ENCODE measurements around the gene DMGDH.
"Not testable (repeated sequence)": the region's sequence is repeated elsewhere in the genome, so short reads cannot be mapped to it uniquely, and the experiment has no call there.

The DMGDH gene

DNA sequence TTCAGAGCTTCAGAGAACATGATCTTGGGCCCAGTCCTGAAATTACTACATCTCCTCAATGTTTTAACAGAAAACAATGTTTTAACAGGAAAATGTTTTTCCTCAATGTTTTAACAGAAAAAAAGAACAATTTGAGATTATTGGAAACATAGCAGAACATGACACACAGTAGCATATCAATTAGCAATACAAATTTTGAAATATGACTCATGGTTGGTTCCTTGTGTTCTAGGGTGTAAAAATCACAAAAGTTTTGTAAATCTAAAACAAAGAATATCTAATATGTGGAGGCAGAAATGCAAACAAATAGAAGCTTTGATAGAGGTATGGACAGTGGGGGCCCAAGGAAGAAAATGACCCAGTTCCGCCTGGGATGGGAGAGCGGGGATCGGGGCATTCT is 61.6 kb downstream of the DMGDH start:
- no peak for DNase-seq

DNA sequence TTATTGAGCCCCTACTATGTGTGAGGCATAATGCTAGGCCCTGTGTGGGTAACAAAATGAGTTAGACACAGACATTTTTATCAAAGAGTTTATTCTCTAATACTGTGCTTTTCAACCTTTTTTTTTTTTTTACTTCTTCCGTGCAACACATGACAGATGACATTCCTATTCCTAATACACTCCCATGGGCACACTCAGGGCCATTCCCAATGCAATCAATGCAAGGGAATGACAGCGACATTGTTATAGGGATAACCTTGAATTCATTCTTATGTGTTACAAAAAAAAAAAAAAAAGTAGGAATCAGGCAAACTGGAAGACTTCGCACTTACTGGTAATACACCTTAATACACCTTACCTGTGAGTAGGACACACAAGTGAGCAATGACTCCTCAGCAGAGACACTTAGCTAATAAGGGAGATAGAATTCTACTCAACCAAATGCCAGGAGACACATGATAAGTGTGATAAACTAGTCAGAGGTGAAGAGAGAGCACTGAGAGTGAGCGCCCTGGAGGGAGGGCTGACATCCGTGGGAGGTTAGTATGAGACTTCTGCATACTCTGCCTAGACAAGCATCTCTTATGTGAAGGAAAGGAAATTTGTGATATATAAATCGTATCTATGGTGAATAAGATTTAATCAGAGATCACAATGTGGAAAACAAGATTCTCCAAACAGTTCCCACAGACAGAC is 63.4 kb downstream of the DMGDH start:
- no peak for DNase-seq

DNA sequence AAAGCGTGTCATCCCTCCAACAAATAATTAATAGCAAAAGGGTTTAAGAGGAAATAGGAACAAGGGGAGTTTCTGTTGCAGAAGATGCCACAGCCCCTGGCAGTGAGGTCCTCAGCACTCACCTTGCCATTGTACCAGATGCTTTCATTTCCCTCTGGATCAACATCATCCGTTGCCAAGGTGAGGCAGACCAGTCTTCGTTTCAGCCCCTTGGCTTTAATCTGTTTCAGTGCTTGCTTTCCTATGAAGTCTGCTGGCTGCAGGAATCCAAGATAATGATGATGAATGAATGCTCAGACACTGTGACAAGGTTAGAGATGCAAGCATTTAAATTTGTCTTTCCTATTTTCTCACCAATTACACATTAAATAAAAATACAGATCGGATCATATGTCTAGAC is 64.3 kb downstream of the DMGDH start:
- DNase-seq: no peak

DNA sequence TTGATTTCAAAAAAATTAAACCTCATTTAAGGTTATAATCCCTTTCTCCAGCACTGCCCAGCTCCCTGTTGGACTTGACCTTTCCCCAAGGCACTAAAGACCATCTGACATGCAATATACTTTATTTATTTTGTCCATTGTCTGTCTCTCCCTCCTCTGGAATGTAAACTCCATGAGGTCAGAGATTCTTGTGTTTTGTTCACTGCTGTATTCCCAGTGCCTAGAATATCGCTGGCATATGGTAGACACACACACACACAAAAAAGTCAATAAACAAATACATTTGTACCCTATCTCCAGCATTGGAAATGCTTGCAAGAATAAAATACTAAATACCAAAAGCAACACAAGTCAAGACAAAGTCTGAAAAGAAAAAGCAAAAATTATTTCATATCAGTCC is 67.1 kb downstream of the DMGDH start:
- DNase-seq: no peak

DNA sequence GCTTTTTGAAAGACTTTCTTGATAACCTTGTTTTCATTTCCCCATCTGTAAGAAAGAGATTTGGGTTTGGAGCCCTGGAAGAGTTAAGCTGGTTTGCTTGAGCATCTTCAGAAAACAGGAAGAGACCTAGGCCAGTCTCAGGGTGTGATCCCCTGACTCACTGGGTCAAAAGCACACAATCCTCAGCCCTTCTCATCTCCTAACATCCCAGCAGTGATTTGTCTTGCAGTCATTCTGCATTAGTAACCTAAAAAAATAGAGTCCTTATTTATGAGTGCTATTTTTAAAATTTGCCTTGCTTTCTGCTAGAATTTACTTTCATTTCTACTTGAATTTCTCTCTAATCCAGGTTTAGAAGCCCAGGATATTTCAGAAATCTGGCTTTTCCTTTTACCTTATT is 68.0 kb downstream of the DMGDH start:
- DNase-seq: no peak

DNA sequence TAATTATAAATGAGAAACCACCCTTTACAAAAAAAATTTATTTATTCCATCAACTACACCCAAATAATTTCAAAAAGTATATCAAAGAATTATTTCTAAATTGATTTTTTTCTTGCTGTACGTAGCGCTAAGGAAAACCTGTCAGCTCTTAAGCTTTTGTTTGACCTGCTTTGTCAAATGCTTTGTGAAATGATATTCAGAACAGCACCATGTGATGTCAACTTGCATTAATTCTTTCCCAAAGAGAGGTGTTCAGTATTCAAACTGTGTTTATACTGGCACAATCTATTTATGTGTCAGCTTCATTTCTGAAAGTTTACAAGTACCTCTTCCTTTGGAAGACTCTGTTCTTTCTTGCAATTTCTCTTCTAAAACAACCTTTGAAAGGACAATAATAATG is 72.4 kb downstream of the DMGDH start:
- no peak for DNase-seq

DNA sequence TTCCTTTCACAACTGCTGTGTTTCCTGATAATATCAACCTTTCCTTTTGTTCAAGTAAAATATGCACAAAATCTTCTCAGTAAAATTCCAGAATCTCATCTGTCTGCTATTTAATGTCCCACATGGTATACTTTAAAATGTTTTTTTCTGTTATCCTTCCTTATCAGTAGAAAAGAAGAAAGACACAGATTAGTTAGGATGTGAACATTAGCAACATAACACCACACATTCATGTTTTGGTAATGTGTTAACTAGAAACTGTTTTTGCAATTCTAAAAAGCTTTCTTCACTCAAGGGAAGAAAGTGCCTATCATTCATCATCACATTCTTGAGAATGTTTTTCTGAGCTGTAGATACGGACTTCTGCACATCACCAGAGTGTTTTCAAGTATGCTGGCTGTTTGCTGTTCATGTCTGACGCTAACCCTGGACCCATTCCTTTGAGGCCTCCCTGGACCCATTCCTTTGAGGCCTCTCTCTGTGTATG is 73.9 kb downstream of the DMGDH start:
- DNase-seq: no peak

DNA sequence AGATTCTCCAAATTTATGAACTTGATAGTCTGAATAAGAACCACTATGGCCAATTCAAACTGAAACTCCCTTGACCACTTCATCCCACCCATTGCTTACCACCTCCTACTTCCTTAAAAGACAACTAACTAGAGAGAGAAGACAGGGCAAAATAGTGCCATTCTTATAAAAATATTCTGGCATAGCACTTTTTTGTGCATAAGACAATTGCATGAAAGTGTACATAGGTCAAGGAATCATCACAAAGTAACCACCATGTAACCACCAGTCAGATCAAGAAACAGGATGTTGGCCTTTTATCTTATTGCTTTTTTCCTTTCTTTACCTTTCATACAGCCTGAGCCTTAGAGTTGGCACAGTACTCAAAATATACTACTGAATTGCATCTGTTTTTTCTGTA is 76.3 kb downstream of the DMGDH start:
- DNase-seq: no peak

DNA sequence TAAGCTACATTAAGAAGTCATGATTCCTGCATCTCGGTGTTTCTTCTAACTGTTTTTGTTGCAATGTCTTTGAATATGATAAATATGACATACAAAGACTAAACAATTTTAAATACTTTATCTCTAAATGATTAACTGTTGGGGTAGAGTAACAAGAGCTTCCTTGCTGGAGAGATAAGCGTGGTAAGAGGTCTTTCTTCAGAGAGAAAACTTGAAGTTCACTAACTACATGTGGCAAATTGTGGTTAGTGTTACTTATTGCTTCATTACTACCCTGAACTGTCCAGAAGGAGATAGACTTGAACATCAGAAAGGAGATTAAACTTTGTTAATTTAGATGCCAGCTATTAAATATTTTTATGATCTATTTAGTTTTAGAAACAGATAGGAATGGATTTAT is 77.3 kb downstream of the DMGDH start:
- no peak for DNase-seq

DNA sequence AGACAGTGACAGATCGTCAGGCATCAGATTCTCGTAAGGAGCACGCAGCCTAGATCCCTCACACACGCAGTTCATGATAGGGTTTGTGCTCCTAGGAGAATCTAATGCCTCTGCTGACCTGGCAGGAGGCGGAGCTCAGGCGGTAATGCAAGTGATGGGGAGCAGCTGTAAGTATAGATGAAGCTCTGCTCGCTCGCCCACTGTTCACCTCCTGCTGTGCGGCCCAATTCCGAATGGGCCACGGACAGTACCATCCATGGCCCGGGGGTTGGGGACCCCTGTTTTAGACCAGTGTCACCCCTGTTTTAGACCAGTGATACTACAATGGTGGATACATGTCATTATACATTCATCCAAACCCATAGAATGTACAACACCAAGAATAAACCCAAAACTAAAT is 80.4 kb downstream of the DMGDH start:
- no peak for DNase-seq

DNA sequence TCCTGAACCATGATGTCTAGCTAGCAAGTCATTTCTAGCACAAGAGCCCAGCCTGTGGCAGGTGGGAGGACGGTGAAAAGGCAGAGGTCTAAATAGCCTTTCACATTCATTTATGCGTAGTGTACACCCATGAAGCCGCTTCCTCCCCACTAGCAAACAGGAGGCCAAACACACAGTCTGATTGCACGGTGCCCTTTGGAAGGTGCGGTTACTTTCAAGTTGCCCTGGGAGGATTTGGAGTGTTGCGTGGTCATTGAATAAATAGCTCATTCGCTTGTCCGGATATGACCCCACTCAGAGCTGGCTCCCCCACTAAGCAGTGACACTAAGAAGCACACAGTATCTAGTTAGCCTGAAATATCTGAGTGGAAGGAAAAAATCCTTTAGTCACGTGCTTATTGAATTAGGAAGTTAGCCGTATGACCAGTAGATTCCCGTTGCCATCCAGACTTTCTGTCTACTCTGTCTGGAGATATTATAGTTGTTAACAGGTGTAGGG is 83.7 kb downstream of the DMGDH start:
- DNase-seq: no peak

DNA sequence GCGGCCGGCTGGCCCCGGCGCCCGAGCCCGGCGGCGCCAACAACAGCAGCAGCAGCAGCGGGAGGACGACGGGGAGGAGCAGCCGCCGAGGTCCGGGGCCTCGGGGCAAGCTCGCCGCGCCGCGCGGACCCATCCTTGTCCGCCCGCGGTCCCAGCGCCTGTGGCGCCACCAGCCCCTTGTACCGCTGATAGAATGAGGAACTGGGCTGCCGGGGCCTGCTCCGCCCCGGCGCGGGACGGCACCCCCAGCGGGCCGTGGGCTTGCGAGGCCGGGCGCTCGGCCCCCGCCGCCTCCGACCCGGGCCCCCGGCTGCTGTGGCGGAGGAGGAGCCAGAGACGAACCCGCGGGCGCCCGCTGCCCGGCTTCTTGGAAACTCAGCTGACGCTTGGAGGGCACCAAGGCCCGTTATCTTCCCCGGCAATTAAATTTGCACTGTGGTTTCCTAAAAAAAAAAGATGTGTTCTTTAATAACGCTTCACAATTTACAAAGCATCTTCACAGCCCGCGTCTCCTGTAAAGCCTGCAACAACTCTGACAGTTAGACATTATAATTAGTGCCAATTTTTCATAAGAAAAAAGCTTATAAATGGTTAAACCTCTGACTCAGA is 84.3 kb downstream of the DMGDH start, which contains the start of gene ARSB:
TSS of gene ARSB (minus strand) at position 195 of the 609 bp plus-strand sequence. CDS start at position 133, 62 bp downstream.
- DNase-seq: peak; percentile 37

DNA sequence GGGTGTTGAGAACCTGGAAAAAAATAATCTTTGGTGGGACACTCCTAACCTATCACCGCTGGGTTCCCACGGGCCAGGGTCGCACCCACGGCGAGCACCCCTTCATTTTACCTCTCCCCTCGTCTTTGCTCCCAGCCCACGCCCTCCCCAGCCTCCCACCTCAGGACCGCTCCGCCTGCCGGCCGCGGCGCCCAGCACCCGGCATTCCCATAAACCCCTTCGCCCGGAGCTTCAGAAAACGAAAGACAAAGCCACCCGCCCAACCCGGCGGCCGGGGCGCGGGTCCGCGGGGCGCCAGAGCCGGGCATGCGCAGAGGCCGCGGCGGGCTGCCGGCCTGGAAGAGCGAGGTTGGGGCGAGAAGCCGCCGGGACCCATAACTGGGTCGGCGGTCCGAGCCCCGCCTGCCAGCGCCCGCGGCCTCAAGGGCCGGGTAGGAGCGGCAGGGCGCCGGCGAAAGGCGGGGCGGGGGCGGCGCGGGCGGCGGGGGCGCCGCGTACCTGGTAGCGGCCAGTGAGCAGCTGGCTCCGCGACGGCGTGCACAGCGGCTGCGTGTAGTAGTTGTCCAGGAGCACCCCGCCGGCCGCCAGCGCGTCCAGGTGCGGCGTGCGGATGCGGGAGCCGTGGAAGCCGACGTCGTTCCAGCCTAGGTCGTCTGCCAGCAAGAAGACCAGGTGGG is 84.9 kb downstream of the DMGDH start:
- peak; percentile 73 for DNase-seq

DNA sequence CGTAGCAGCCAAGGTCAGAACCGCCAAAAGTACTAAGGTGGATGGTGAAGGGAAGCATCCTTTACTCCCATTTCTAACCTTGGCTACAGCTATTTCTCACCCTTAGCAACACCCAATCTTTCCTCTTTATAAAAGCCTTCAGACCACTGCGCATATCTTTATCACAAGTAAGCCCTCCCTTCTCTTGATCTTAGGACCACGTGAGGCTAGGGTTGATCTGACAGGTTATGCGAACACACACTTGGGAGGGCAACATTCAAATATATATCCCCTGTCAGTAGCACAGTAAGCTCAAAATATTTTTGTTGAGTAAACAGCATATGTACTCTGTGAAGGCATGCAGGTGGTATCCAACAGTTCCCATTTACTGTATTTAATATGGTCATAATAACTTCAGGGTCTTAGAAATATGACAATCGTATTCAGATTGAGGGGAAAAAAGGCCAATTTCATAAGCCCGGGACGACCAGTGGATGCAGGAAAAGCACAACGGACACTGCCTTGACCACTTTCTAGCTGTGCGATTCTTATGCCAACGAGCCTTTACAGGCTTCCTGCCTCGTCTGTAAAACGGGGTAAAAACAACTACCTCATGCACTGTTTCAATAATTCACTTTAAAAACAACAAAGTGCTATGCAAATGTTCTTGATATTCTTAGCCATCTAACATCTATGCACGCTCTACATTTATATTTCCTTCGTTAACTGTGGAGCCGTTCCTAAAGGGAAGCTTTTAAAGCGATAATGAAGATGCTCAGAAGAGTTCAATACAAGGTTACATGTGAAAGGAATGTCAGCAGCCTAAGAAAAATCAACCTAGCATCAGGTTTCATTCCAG is 85.7 kb downstream of the DMGDH start:
- DNase-seq: no peak

DNA sequence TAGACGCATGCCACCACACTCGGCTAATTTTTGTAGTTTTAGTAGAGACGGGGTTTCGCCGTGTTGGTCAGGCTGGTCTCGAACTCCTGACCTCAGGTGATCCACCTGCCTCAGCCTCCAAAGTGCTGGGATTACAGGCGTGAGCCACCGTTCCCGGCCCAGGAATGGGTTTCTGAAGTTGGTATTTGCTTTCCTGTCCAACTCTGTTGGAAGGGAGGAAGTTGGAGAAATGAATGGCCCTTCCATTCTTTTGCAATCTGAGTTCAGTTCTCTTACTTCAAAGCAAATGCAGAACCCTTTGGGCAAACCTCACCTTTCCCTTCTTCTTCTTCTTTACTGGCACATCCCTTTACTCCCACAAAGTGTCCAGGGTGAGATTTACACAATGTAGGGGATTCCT is 86.3 kb downstream of the DMGDH start:
- DNase-seq: not testable (repeated sequence)

DNA sequence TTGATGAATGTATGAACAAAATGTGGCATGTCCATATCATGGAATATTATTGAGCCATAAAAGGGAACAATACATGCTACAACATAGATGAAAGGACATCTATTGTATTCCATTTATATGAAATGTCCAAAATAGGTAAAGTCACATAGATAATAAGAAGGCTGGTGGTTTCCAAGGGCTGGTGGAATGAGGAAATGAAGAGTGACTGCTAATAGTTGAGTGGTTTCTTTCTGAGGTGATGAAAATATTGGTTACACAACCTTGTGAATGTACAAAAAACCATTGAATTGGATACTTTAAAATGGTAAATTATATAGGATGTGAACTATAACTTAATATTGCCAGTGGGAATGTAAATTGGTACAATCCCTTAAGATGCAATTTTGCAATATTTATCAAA is 89.6 kb downstream of the DMGDH start:
- DNase-seq: no peak

DNA sequence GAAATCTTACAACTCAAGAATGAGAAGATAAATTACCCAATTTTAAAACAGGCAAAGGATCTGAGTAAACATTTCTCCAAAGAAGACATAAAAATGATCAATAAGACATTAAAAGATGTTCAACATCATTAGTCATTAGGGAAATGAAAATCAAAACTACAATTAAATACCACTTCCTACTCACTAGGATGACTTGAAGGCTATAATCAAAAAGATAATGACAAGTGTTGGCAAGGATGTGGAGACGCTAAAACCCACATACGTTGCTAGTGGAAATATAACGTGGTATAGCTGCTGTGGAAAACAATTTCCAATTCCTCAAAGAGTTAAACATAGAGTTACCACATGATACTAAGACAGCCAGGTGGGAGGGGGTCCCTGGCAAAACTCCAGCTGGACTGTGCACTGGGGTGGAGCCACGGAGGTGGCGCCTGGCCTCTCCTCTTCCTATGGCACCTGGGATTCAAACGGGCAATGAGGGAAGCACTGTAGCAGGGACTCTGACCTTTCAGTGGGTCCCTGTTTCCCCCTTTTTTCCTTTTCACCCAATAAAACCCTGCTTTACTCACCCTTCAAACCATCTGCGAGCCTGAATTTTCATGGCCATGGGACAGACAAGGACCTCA is 90.2 kb downstream of the DMGDH start:
- DNase-seq: no peak

DNA sequence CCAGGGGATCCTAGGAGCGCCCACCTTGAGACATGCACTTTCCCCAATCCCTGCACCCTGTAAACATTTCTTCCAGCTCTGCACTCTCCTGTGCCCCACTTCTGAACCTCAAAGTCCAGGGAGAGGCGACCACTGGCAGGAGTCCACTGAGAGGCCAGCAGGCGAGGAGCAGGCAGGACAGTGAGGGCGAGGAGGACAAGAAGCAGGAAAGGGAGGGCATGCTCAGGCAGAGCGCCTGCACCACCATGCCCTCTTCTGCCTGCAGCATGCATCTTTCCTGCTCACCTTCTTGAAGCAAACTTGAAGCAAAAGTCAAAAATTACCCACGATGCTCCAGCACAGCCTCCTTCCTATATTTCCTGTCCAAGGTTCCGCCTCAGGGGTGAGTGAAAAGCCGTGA is 94.4 kb downstream of the DMGDH start:
- no peak for DNase-seq

DNA sequence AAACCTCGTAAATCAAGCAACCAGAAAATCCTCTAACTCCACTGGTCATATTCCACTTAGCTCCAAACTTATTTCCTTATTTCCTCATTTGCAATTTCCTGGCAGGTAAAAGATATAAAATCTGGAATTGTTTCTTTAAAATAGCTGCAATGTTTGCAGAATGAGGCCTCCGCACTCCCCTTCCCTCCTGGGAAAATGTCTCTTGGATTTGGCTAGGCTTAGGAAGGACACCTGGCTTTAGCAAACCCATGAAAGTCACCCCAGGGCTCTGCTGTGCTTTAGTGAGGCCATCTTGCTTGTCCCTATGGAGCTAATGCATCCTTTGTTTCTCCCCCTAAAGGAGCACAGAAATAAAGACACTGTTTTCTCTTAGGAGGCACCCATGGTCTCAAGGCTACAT is 94.9 kb downstream of the DMGDH start:
- DNase-seq: no peak

DNA sequence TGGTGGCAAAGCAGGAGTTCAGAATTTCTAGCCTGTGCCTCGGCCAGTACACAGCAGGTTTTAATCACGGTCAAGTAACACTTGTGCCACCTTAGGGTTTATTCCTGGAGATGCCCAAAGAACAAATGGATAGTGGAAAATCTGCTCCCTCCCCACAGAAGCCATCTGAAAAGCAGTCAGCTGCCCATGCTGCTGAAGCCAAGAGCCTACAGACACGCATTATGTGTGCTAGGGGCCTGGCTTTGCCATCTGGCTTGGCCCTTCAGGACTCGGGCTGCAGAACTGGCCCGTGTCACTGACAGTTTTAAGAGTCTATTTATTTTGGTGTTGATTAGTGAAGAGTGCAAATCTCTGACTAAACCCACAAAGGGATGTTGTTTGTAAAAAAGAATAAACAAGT is 95.5 kb downstream of the DMGDH start:
- no peak for DNase-seq

DNA sequence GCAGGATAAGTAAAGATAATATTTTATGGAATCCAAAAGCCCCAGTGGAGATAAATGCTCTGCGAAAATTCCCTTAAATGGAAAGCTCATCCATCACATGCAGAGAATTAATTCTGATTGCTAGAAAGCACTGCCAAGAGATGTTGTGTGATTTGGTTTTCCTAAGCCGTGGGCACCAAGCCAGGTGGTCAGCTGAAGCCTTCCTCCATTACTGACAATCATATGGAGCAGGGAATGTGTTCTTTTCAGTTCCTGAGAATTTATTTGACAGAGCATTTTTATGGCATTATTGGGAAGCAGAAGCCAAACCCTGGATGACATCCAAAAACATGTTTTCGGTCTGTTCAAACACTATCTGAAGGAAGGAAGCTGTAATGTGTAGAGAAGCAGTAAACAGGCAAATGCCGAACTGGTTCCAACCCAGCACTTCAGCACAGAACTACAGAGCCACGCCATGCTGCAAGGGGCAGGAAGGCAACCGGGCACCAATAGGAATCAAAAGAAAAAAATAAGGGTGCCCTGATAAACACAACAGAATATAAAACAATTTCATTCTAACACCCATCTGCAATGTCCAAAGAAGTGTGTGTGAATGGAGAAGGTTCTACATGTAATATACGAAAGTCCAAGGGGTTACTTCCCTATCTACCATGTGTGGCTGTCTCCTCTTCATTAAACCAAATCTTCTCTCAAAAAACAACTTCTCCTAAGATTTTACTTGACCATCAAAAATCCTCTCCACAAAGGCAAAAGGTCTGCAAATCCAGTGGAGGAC is 96.6 kb downstream of the DMGDH start:
- DNase-seq: no peak

DNA sequence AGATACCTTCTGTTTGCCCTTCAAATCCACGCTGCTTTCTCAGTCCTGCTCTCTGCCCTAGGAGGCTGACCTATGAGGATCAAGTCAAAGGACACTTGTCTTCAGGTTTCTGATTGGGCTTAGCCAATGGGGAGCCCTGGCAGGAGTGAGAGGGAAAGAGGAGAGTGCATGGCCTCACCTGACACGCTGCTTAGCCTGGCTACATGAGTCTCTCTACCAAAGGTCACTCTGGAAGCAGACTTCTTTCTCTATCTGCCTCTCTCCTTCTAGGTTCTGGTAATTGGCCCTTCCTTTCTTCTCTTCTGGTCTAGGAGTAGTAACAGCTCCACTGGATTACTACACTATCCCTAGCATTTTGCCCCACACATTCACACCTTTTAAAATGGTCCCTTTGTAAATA is 97.5 kb downstream of the DMGDH start:
- DNase-seq: no peak

All from 8988T (cell line).